ENCODE data around the gene GPR183. TPM values are rescaled to one million over a fixed set of nuclear protein-coding genes. Genes with fewer than 3 reads are reported as not detected.

The GPR183 gene
- total RNA-seq, 1 experiment from 2014 or later, result 0.30 TPM

- H3K9me3 ChIP-seq (ENCODE audit: control insufficient read depth in 1 of 2, insufficient read depth in 1 of 2, low read depth in 1 of 2, low read length in 2 of 2), result no peaks in the 10 kb centered on the region
- DNase-seq (ENCODE audit: low read depth, low spot score), result no peak
- no peak for ATAC-seq
- H3K36me3 ChIP-seq (ENCODE audit: control insufficient read depth in 1 of 2, insufficient read depth in 2 of 2, low read length in 2 of 2), result peaks cover 2 to 3% of the 10 kb centered on the region in 2 experiments; a peak in 1 of 4 replicates
- H3K79me2 ChIP-seq (ENCODE audit: insufficient read depth, low read length), result peaks cover 1% of the 10 kb centered on the region; the same call in 1 of the 2 replicates
- no peak overlapping the region for H3K4me3 ChIP-seq (replicated peaks in 1 of 2; ENCODE audit: low read depth in 1 of 2, low read length in 2 of 2)
- no peak overlapping the region for H3K4me2 ChIP-seq (ENCODE audit: low read length)
- no peak overlapping the region for H2AFZ ChIP-seq (ENCODE audit: low read depth, low read length, poor library complexity, severe bottlenecking)
- H3K9ac ChIP-seq (ENCODE audit: low read length), result no peak overlapping the region
- ChIA-PET RAD21 (ENCODE audit: low non-redundant PET in 1 of 2, low total read pairs in 2 of 2, uncharacterized antibody in 2 of 2, unreplicated experiment in 2 of 2) (no interaction called here), CTCF (interaction anchor here (1.0 to 1.6 kb wide), 4 partner anchors 9 to 80 kb away, joined by 3 to 8 read pairs (median 3); no protein-coding TSS in a partner anchor), POLR2A (no interaction called here)
- no peaks in the 10 kb centered on the region for H3K27me3 ChIP-seq (ENCODE audit: insufficient read depth, low read length)
- TF ChIP-seq, protein P1, sequence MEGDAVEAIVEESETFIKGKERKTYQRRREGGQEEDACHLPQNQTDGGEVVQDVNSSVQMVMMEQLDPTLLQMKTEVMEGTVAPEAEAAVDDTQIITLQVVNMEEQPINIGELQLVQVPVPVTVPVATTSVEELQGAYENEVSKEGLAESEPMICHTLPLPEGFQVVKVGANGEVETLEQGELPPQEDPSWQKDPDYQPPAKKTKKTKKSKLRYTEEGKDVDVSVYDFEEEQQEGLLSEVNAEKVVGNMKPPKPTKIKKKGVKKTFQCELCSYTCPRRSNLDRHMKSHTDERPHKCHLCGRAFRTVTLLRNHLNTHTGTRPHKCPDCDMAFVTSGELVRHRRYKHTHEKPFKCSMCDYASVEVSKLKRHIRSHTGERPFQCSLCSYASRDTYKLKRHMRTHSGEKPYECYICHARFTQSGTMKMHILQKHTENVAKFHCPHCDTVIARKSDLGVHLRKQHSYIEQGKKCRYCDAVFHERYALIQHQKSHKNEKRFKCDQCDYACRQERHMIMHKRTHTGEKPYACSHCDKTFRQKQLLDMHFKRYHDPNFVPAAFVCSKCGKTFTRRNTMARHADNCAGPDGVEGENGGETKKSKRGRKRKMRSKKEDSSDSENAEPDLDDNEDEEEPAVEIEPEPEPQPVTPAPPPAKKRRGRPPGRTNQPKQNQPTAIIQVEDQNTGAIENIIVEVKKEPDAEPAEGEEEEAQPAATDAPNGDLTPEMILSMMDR (IDR thresholded peaks at IDR 0.05 in 2 of 3, conservative IDR thresholded peaks at IDR 0.05 in 1 of 3; ENCODE audit: borderline replicate concordance in 1 of 3, insufficient read depth in 1 of 3, low read depth in 2 of 3, low read length in 2 of 3), result no peak
- H4K20me1 ChIP-seq (ENCODE audit: insufficient read depth), result no peaks in the 10 kb centered on the region
- H3K27ac ChIP-seq (ENCODE audit: low read depth, low read length), result no peak overlapping the region
- H3K4me1 ChIP-seq (ENCODE audit: control insufficient read depth in 1 of 2, insufficient read depth in 2 of 2, low read length in 2 of 2), result no peaks in the 10 kb centered on the region
- intact Hi-C loops (cut with micrococcal nuclease), result no loop called here
- no peaks in the 10 kb centered on the region for H3K9me2 ChIP-seq (ENCODE audit: insufficient read depth)
- no TSS peak for BruUV-seq (replicated peaks)
Observed at GRCh38 chr13:99256709-99257108, 50.5 kb downstream of the GPR183 start.

- DNase-seq (ENCODE audit: low read depth, low spot score) (no peak), ATAC-seq (no peak)
- Histone ChIP-seq H4K20me1 (ENCODE audit: insufficient read depth) (peaks cover 3% of the 10 kb centered on the region; the same call in 1 of the 2 replicates), H3K4me2 (ENCODE audit: low read length) (no peak overlapping the region), H3K4me3 (replicated peaks in 1 of 2; ENCODE audit: low read depth in 1 of 2, low read length in 2 of 2) (no peak overlapping the region), H3K27me3 (ENCODE audit: insufficient read depth, low read length) (no peaks in the 10 kb centered on the region), H3K79me2 (ENCODE audit: insufficient read depth, low read length) (peaks cover 6% of the 10 kb centered on the region; the same call in 1 of the 2 replicates), H3K36me3 (ENCODE audit: control insufficient read depth in 1 of 2, insufficient read depth in 2 of 2, low read length in 2 of 2) (peaks cover 2 to 3% of the 10 kb centered on the region in 2 experiments; a peak in 1 of 4 replicates), H2AFZ (ENCODE audit: low read depth, low read length, poor library complexity, severe bottlenecking) (no peak overlapping the region), H3K27ac (ENCODE audit: low read depth, low read length) (no peak overlapping the region), H3K9me2 (ENCODE audit: insufficient read depth) (no peaks in the 10 kb centered on the region), H3K9me3 (ENCODE audit: control insufficient read depth in 1 of 2, insufficient read depth in 1 of 2, low read depth in 1 of 2, low read length in 2 of 2) (no peaks in the 10 kb centered on the region), H3K4me1 (ENCODE audit: control insufficient read depth in 1 of 2, insufficient read depth in 2 of 2, low read length in 2 of 2) (no peaks in the 10 kb centered on the region), H3K9ac (ENCODE audit: low read length) (no peak overlapping the region)
- CTCF ChIA-PET, result interaction anchor here (1.0 to 1.6 kb wide), 4 partner anchors 8 to 80 kb away, joined by 3 to 8 read pairs (median 4); no protein-coding TSS in a partner anchor
- intact Hi-C loops (cut with micrococcal nuclease), result no loop called here
- TF ChIP-seq YY1 (IDR thresholded peaks at IDR 0.05; ENCODE audit: extremely low read depth, insufficient replicate concordance, low read depth, low read length) (no peak), REST (IDR thresholded peaks at IDR 0.05; ENCODE audit: low read depth) (no peak), ZNF274 (IDR thresholded peaks at IDR 0.05; ENCODE audit: low read depth, low read length) (no peak), CBX3 (IDR thresholded peaks at IDR 0.05; ENCODE audit: low read depth) (no peak), EZH2phosphoT487 (IDR thresholded peaks at IDR 0.05; ENCODE audit: borderline replicate concordance) (no peak), TCF7L2 (IDR thresholded peaks at IDR 0.05; ENCODE audit: borderline replicate concordance, extremely low read depth, insufficient read depth, insufficient read length) (no peak), SRF (IDR thresholded peaks at IDR 0.05; ENCODE audit: low read depth) (no peak)
- TF ChIP-seq, protein P2, sequence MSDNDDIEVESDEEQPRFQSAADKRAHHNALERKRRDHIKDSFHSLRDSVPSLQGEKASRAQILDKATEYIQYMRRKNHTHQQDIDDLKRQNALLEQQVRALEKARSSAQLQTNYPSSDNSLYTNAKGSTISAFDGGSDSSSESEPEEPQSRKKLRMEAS (IDR thresholded peaks at IDR 0.05), result no peak
- POLR2A ChIA-PET, result no interaction called here
- RAD21 ChIA-PET (ENCODE audit: low non-redundant PET in 1 of 2, low total read pairs in 2 of 2, uncharacterized antibody in 2 of 2, unreplicated experiment in 2 of 2), result no interaction called here
- BruUV-seq (replicated peaks), result no TSS peak
Observed at GRCh38 chr13:99256283-99256682, 50.9 kb downstream of the GPR183 start.

Data from HCT116 (cell line).